T47D (cell line): ENCODE data around the gene CAPN5.

Experiments used
- DNase-seq, 2 experiments: peaks; one replicate each; pipeline versions ENCODE4 v3.0.0 to v3.0.0-alpha.2; 2011 to 2012; ENCODE audit warnings: low read depth in 1 of 2, low spot score in 1 of 2
- JUND ChIP-seq: IDR thresholded peaks from 2 replicates; pipeline ENCODE4 v1.6.1; 2012; ENCODE audit warnings: low read depth
- in situ Hi-C: cut with HindIII; loops from 2 replicates; pipeline ENCODE4 v1.10.0; 2016; ENCODE audit warnings: low sequenced_read_pairs, low pct_unique_long_range_greater_than_20kb

CAPN5 gene

GRCh38 chr11:77144857-77145428 lies 78.2 kb downstream of the CAPN5 start:
- in situ Hi-C loops, result no loop called here
- no peak for TF ChIP-seq JUND
- no peak for DNase-seq

GRCh38 chr11:77146261-77147035 lies 79.7 kb downstream of the CAPN5 start:
- DNase-seq, result no peak
- no peak for TF ChIP-seq JUND
- in situ Hi-C loops, result no loop called here

GRCh38 chr11:77147036-77147315 lies 80.2 kb downstream of the CAPN5 start:
- in situ Hi-C loops, result no loop called here
- no peak for DNase-seq
- TF ChIP-seq JUND, result no peak

GRCh38 chr11:77147668-77148321 lies 81.0 kb downstream of the CAPN5 start:
- in situ Hi-C loops, result no loop called here
- no peak for TF ChIP-seq JUND
- no peak for DNase-seq

GRCh38 chr11:77148963-77149715 lies 82.4 kb downstream of the CAPN5 start:
- in situ Hi-C loops, result no loop called here
- no peak for TF ChIP-seq JUND
- no peak for DNase-seq

- DNase-seq, result no peak
- in situ Hi-C loops, result no loop called here
- TF ChIP-seq JUND, result no peak
Observed at GRCh38 chr11:77149716-77150392, 83.1 kb downstream of the CAPN5 start.

- DNase-seq, result no peak
- no peak for TF ChIP-seq JUND
- in situ Hi-C loops, result no loop called here
Observed at GRCh38 chr11:77150836-77151235, 84.1 kb downstream of the CAPN5 start.

GRCh38 chr11:77151804-77152509 lies 85.2 kb downstream of the CAPN5 start:
- no peak for TF ChIP-seq JUND
- no peak for DNase-seq
- in situ Hi-C loops, result no loop called here

GRCh38 chr11:77152846-77153245 lies 86.1 kb downstream of the CAPN5 start:
- in situ Hi-C loops, result no loop called here

GRCh38 chr11:77153276-77154185 lies 86.8 kb downstream of the CAPN5 start:
- no peak for DNase-seq
- TF ChIP-seq JUND, result no peak
- in situ Hi-C loops, result no loop called here

More at GRCh38 chr11:77152846-77153245, 86.1 kb downstream of the CAPN5 start:
- TF ChIP-seq JUND, result no peak
- no peak for DNase-seq
